G401 (cell line): ENCODE measurements around the gene LDB3. TPM values are rescaled to one million over a fixed set of nuclear protein-coding genes. Genes with fewer than 3 reads are reported as not detected.

Experiments
- DNase-seq: peaks from one replicate; pipeline ENCODE4 v3.0.0-alpha.2; 2015; ENCODE audit warnings: low spot score
- in situ Hi-C: cut with HindIII; loops from 2 replicates; pipeline ENCODE4 v1.10.0; 2016; ENCODE audit warnings: low sequenced_read_pairs, mixed read lengths
- total RNA-seq: library from RNA; depleted of rRNA; stranded (reverse); fragments of >200 nt; shearing (Covaris generic); gene quantifications from 2 replicates; pipeline ENCODE4 v1.2.3, GENCODE V29; 2014

LDB3 gene
- total RNA-seq, 1 experiment from 2014 or later = 0.78 TPM

DNA sequence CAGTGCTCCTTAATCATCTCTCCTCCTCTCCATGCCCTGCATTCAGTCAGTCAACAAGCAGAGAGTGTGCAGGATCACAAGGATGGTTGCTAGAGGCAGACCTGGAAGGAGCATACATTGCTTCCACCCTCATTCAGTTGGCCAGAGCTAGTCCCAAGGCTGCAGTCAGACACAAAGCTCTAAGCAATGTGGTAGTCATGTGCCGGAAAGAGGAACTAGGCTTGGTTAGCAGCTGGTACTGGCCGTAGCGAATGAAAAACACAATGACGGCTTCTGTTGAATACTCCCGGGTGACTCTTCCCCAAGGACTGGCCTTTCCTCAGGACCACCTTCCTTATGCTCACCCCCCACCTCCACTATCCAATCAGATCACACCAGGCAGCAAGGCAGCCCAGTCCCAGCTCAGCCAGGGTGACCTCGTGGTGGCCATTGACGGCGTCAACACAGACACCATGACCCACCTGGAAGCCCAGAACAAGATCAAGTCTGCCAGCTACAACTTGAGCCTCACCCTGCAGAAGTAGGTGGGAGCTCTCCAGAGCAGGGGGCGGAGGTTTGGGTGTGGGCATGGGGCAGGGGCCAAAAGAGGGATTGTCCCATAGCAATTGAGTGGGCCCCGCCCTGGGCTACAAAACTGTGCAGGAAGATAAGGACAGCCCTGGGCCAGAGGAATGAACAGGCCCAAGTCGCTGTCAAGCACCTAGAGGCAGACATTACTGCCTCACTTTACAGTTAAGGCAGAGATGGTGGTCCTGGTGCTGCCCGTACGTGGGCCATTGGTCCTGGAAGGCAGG lies 10.9 kb downstream of the LDB3 start:
- no peak for DNase-seq
- in situ Hi-C loops = no loop called here

DNA sequence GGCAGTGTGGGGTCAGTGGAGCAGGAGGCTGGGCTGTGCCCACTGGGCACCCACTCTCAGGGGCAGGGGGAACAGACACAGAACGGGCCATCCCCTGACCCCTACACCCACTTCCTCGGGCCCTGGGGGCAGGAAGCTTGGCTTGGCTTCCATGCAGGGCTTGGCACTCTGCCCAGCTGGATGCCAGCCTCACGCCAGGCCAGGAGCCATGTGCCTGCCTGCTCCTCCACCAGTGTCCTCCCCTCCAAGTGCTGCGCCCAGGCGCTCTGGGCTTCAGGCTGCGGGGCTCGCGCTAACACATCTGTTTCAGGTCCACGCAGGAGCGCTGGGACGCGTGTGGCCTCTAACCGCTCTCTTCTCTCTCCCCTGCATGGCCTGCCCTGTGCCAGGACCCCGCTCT lies 12.7 kb downstream of the LDB3 start:
- DNase-seq = no peak
- in situ Hi-C loops = no loop called here

DNA sequence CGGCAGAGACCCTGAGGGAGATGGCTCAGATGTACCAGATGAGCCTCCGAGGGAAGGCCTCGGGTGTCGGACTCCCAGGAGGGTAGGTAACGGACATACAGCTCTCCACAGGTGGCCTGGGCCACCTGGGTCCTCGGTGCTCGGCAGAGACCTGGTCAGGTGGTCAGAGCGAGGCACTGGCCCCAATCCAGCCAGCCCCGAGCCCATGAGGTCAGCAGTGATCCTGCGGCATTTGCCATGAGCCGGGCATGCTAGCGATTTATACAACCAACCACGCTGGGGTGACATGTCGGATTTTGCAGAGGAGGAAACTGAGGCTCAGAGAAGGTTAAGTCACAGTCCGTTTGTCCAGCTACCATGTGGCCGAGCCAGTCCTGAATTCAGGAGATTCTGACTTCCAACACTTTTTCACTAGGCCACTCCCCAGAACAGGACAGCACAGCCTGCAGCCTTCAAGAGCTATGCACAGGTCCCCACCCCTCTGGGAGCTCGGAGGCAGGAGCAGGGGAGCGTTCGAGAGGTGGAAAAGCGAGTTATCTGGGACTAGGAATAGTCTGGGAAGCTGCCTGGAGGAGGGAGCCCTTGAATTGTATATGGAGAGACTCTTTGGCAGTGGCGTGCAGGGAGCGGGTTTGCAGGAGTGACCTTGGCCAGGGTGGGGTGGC lies 13.5 kb downstream of the LDB3 start:
- no peak for DNase-seq
- in situ Hi-C loops = no loop called here

DNA sequence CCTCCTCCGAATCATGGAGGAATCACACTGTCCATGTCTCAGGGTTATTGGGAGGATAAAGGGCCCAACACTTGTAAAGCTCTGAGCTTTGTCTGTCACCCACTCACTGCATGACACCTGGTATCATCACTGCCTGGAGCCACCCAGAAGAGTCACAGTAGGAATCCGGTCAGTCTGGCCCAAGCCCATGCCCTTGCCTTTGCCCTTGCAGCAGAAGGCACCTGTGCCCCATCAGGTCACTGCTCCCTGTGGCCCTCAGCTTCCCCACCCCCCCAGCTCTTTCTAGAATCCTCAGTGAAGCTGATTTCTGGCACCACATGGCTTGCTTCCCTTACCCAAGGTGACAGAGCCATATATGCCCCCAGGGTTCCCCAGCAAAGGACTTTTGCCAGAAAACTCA lies 14.4 kb downstream of the LDB3 start:
- DNase-seq = no peak
- in situ Hi-C loops = no loop called here

DNA sequence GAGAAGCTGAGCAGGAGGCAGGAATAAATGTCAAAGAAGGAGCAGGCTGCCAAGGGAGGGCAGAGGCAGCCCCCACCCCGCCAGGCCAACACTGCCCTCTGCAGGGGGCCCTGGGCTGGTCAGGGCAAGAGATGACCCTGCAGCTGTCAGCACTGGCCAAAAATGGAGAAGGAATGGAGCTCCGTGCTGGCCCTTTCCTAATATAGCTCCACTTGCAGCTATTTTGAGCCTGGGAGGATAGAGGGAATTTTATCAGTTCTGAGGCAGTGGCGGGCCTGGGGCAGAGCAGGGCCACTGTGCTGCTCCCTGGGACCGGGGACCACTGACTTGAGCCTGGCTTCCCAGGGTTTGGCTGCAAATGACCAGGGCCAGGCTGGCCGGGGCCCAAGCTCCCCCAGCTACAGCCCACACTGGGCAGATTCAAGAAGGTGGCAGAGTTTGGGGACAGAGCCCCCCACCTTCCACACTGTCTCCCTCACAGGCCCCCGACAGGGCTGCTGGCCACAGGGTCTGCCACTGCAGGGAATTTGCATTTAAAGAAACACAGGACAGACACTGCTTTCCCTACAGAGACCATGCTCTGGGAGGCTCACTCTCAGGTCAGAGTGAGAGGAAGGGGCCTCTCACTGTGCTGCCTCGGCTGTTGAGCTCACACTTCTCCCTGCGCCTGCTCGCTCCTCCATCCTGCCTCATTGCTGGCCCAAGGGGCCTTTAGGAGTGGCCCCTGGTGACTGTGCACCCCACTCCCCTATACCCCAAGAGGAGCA lies 16.2 kb downstream of the LDB3 start:
- no peak for DNase-seq
- in situ Hi-C loops = no loop called here

DNA sequence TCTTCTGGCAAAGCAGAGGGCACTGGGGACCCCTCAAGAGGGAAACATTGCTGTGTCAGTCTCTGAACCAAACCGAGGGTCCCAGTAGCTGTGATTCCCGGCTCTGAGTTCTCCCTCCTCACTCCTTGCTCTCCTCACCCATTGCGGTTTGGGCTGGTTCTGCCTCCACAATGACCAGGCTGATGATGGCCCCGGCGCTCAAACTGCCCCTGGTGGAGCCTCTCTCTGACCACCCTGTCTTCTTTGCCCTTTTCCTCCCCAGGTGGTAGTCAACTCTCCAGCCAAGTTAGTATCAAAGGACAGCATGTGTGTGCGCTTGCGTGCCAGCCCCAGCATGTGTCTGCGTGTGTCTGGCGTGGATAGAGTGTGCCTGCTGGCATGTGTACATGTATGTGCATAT lies 17.1 kb downstream of the LDB3 start:
- in situ Hi-C loops = no loop called here
- DNase-seq = no peak

DNA sequence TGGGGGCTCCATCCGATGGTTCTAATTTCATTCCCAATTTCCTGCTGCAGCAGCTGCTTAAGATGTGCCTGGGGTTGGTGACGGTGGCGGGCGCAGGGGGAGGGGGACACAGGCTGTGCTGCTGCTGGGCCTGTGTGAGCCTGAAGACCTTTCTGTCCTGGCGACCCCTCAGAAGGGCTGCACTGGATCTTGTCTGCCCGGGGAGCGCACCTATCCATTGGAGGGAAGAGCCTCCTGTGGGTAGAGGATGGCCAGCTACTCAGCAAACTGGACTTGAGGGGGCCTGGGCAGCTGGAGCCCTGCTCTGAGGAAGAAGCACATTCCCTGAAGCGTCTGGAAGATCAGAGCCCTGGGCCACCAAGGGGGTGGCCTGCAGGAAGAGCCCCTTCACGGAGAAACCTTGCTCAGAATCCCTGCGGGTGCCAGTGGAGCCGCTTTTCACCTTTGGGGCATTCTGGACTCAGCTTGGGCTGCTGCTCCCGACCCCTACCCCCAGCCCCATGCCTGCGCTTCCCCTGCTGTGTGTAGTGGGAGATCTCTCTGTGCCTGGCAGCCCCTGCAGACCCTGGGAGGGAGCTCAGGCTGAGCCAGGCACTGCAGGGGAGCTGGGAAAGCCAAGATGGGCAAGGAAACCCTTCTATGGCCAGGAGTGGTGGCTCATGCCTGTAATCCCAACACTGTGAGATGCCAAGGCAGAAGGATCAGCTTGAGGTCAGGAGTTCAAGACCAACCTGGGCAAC lies 17.8 kb downstream of the LDB3 start:
- in situ Hi-C loops = no loop called here
- no peak for DNase-seq

DNA sequence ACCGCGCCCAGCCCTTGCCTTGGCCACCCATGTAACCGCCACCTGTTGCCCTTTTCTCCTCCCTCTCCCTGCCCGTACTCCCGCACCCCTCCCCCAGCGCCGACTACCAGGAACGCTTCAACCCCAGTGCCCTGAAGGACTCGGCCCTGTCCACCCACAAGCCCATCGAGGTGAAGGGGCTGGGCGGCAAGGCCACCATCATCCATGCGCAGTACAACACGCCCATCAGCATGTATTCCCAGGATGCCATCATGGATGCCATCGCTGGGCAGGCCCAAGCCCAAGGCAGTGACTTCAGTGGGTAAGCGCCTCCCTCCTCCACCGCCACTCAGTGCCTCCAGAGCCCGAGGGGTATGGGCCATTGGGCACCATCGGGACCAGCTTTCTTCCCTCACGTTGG lies 18.7 kb downstream of the LDB3 start:
- in situ Hi-C loops = no loop called here
- no peak for DNase-seq

DNA sequence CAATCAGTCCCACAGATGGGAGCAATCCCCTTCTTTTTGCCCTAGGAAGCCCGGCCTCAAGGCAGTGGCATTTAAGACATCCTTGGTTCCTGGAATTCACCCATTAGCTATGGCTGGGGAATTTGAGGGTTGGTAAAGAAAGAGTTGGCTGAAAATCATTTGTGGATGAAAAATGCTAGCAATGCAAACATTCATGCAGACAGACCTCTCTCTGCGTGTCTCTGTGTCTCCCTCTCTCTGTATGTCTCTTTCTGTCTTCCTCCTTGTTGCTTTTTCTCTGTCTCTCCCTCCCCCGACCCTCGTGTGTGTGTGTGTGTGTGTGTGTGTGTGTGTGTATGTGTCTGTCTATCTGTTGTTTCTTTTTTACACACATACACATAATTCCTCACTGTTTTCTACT lies 19.4 kb downstream of the LDB3 start:
- in situ Hi-C loops = no loop called here
- DNase-seq = no peak

DNA sequence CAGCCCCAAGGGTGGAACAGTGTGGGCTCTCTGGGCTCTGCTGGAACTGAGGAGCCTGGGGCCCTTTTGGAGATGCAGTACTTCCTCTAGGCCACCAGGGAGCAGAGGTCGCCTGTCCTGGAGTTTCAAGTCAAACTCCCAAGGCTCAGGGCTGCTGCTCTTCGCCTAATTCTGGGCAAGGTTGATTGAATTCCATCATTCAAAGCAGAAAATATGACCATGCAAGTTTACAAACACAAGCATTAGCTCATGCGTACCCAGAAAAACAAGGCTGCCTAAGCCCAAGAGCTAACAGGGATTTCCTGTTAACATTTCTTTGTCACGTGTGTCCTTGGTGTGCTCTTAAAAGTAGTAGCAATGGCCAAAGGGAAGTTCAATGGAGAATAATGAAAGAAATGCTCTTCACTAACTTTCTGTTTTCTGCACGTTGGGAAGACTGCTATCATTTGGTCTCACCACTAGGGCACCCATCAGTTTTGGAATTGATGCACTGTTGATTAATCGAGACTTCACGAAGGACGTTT lies 20.1 kb downstream of the LDB3 start:
- in situ Hi-C loops = no loop called here
- DNase-seq = peak; percentile 75

DNA sequence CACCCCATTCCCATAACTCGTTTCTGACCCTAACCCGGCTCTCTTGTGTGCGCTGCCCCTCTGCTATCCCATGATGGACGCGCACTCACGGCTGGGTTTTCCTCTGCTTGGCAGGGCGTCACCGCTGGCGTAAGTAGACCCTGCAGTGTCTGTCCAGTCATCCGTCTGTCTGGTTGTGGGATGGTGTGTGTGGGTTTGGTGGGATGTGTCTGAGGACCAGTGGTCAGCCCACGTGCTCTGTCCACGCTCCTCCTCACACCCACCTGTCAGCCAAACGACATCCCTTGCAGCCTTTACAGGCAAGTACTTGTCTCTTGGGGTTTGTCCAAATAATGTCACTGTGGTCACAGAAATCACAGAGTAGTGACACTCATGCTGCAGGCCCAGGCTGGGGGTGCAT lies 20.8 kb downstream of the LDB3 start:
- DNase-seq = no peak
- in situ Hi-C loops = no loop called here

DNA sequence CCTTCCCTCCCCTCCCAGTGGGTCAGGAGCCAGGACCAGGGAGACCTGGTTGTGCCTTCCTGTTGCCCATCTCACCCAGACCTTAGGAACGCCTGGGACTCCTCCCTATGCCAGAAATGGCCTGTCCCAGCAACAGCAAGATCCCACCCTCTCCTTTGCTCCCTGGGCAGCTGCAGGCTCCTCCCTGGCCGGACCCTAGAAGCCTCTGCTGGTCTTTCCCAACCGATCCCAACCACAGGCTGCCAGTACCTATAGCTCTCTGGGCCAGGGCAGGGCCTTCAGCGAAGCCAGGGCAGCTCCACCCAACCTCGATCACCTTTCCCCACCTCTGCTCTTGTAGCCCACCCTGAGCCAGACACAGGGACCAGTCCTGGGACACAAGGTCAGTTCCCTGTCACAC lies 21.9 kb downstream of the LDB3 start:
- no peak for DNase-seq
- in situ Hi-C loops = no loop called here

DNA sequence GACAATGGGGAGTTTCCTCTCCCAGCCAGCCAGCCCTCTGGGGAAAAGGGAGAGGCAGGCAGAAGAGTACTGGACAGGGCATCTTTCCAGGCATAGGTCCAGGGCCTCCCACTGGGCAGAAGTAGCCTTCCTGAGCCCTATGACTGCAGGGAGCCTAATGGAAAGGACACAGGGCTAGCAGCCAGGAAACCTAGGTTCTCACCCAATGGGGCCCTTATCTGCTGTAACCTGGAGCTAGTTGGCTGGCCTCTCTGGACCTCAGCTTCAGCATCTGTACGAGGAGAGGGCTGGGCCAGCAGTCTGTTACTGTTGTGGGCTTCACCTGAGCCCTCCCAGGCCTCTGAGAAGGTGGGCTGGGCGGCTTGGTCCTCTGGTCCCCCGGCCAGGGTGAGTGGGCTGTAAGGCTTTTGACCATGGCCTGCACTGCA lies 22.4 kb downstream of the LDB3 start:
- DNase-seq = no peak

DNA sequence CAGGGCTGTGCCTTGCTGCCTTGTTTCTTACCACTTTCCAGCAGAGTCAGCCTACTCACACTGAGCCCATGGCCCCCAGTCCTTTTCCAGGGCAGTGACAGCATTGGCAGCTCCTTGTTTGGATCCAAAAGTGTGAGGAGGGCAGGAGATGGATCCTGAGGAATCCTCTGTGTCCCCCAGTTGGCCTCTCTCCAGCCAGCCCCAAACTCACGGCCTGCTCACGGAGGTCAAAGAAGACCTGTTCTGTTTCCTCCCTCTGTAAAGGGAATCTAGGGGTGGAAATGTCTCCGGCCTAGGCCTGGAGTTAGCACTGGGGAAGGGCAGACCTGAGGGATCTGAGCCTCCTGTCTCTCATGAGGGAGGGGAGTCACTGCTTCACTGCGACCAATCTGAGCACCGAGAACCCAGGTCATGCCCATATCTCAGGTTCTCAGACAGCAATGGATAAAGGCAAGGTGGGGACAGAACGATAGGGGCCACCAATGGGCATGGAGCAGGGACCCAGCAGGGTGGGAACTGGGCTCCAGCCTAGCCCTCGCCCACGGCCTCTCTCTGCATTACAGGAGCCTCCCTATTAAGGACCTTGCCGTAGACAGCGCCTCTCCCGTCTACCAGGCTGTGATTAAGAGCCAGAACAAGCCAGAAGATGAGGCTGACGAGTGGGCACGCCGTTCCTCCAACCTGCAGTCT lies 23.2 kb downstream of the LDB3 start:
- in situ Hi-C loops = no loop called here
- DNase-seq = no peak

More for the DNA sequence above, 22.4 kb downstream of the LDB3 start:
- in situ Hi-C loops = no loop called here

DNA sequence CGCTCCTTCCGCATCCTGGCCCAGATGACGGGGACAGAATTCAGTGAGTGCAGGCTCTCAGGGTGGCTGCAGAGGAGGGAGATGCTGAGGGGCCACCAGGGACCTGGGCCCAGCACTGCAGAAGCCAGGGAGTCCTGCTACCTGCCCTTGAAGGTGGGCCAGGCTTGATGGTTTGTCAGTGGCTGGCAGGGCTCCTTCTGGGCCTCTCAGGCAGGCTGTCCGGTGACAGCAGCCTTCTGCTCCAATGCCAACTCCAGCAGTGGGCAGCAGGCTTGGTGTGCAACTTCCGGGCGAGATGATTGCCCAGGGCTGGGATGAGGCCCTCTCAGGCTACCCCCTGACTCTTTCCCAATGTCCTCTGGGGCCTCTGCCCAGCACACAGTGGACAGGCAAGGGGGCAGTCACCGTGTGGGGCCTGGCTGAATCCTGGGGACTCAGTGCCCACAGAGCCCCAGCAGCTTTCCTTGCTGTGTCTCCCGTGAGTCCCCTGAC lies 23.8 kb downstream of the LDB3 start:
- DNase-seq = no peak
- in situ Hi-C loops = no loop called here

DNA sequence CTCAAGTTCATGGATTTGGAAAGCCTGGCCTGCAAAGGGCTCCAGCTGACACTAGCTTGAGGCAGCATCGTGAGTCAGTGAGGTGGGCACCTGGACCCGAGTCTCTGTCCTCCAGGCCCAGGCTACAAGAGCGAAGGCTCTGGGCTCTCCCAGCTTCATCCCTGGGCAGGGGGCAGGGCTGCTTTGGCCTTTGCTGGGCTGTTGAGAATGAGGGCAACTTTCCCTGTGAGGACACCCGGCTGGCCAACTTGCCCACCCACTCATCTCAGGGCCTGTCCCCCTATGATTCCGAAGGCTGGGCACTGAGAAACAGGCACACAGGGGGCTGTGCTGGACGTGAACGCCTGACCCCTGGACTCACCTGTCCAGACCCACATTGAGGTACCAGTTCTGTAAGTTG lies 24.4 kb downstream of the LDB3 start:
- in situ Hi-C loops = no loop called here
- no peak for DNase-seq

DNA sequence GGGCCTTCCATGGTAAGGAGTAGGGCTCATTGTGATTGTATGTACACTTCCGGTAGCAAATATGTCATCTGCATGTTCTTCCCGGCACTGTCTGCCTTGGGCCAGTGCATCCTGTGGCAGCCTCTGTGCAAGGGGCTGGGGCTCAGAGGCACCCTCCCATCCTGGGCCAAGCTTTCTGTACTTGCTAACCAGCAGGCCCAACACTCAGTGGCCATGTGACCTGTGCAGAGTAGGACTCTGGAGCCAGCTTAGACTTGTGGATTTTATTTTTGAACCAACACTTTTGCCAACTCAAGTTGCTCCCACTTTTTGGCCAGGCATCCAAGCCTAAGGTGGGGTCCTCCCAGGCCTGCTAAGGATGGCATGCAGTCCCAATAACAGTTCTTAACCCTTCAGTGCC lies 25.0 kb downstream of the LDB3 start:
- in situ Hi-C loops = no loop called here
- DNase-seq = no peak

DNA sequence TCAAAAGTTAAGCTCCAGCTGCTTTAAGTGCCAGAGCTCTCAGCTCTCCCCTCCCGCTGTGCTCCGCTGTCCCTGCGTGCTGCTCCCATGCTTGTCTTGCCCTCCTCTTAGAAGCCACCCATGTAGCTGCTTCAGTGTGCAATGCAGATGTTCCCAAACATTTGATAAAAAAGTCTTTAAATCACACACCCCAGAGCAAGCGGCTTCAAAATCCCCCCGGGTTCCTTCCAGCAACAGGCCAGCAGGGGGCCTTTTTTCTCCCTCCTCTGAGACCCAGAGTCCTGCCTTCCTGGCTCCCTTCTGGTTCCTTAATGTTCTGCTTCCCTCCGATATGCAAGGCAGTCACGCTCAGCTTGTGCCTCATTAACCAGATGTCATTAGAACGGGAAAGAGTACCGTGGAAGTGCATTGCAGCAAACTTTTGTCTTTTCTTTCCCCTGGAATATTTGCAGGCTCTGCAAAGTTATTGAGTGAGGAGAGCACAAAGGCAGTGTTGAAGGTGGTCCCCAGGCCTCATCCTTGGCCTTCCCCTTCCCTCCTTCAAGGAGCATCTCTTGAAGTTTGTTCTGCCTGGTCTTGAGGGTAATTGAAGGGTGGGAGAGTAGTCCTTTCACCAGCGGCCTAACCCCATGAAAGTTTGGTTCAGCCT lies 25.5 kb downstream of the LDB3 start:
- in situ Hi-C loops = no loop called here
- DNase-seq = peak; percentile 10
